Measurements from ENCODE around the gene SPACA4. TPM values are rescaled to one million over a fixed set of nuclear protein-coding genes. Genes with fewer than 3 reads are reported as not detected.

Gene SPACA4
- total and polyA plus RNA-seq, 9 of the 15 experiments (the other 6 are each of a cell fraction or from before 2014, with no cell fraction given) = not detected

GRCh38 chr19:48624067-48624594 is 17.6 kb downstream of the SPACA4 start (continued):
- TF ChIP-seq HDAC1 (IDR thresholded peaks at IDR 0.05) = 0 out of 4 replicates have a peak, but pooled peaks of 1 of the 2 experiments have one; percentile 2
- no peak for TF ChIP-seq ZNF146 (CRISPR knock-in tag; IDR thresholded peaks at IDR 0.05; ENCODE audit: unreplicated experiment)
- no peak for TF ChIP-seq TAL1 (IDR thresholded peaks at IDR 0.05)
- TF ChIP-seq STAT5B (CRISPR knock-in tag; IDR thresholded peaks at IDR 0.05) = no peak
- TF ChIP-seq DDX20 (tag; IDR thresholded peaks at IDR 0.05; ENCODE audit: low read depth) = no peak
- TF ChIP-seq ADNP (tag; IDR thresholded peaks at IDR 0.05) = no peak
- no peak for TF ChIP-seq ZNF253 (CRISPR knock-in tag; conservative IDR thresholded peaks at IDR 0.05)
- no peak for TF ChIP-seq ETV1 (tag; conservative IDR thresholded peaks at IDR 0.05; ENCODE audit: low read depth)
- TF ChIP-seq ESRRB (CRISPR knock-in tag; IDR thresholded peaks at IDR 0.05; ENCODE audit: borderline replicate concordance) = no peak
- no peak for TF ChIP-seq FOXP1 (CRISPR knock-in tag; IDR thresholded peaks at IDR 0.05)
- TF ChIP-seq RB1 (IDR thresholded peaks at IDR 0.05; ENCODE audit: low read depth) = peak; percentile 59; the same call in 1 of the 2 replicates
- TF ChIP-seq FOXK1 (CRISPR knock-in tag; IDR thresholded peaks at IDR 0.05; ENCODE audit: borderline replicate concordance) = no peak
- no peak for TF ChIP-seq ZFP30 (CRISPR knock-in tag; IDR thresholded peaks at IDR 0.05; ENCODE audit: borderline replicate concordance)
- no peak for TF ChIP-seq PHTF2 (CRISPR knock-in tag; IDR thresholded peaks at IDR 0.05)
- TF ChIP-seq DEAF1 (CRISPR knock-in tag; IDR thresholded peaks at IDR 0.05) = no peak
- TF ChIP-seq ARID2 (IDR thresholded peaks at IDR 0.05) = no peak
- no peak for TF ChIP-seq MEF2A (IDR thresholded peaks at IDR 0.05; ENCODE audit: control insufficient read depth, low read depth, low read length)
- TF ChIP-seq RCOR1 (IDR thresholded peaks at IDR 0.05; ENCODE audit: borderline replicate concordance in 1 of 2, low read depth in 2 of 2, low read length in 2 of 2) = peak; percentile 35 to 43; a peak in 1 of 4 replicates
- TF ChIP-seq FOSL1 (tag; conservative IDR thresholded peaks at IDR 0.05) = no peak
- TF ChIP-seq ZBTB7A (IDR thresholded peaks at IDR 0.05; ENCODE audit: borderline replicate concordance, control insufficient read depth, low read depth, low read length) = peak; percentile 23; the same call in 1 of the 2 replicates
- no peak for TF ChIP-seq HMG20A (CRISPR knock-in tag; conservative IDR thresholded peaks at IDR 0.05)
- no peak for TF ChIP-seq USF2 (CRISPR knock-in tag; IDR thresholded peaks at IDR 0.05)
- no peak for TF ChIP-seq ZNF584 (CRISPR knock-in tag; IDR thresholded peaks at IDR 0.05; ENCODE audit: low read depth)
- no peak for TF ChIP-seq HMBOX1 (IDR thresholded peaks at IDR 0.05)
- TF ChIP-seq ASH1L (IDR thresholded peaks at IDR 0.05; ENCODE audit: borderline replicate concordance, low read depth, partially characterized antibody) = peak; percentile 55
- TF ChIP-seq ZBTB43 (CRISPR knock-in tag; IDR thresholded peaks at IDR 0.05) = no peak
